Ascending aorta (tissue), 2 donors: ENCODE results near the gene AMD1. TPM values are rescaled to one million over a fixed set of nuclear protein-coding genes. Genes with fewer than 3 reads are reported as not detected.
A peak's percentile ranks its signal among the peaks of the same experiment; 100 is the strongest.

Source experiments
- DNase-seq, 2 donors: peaks; one replicate each; pipeline ENCODE4 v3.0.0-alpha.2; 2019; ENCODE audit warnings: low spot score in 2 of 2
- H3K27ac ChIP-seq, 2 donors: fragments of 200-600 bp; sonication (generic); one replicate each; pipeline ENCODE4 v1.5.1; 2016 to 2017; ENCODE audit warnings: mild to moderate bottlenecking in 1 of 2
- H3K27me3 ChIP-seq: fragments of 200-600 bp; sonication (generic); one replicate; pipeline ENCODE4 v1.5.1; 2017
- H3K36me3 ChIP-seq, 2 donors: fragments of 200-600 bp; sonication (generic); one replicate each; pipeline ENCODE4 v1.5.1; 2016
- H3K4me1 ChIP-seq, 2 donors: fragments of 200-600 bp; sonication (generic); one replicate each; pipeline ENCODE4 v1.5.1; 2016 to 2017; ENCODE audit warnings: mild to moderate bottlenecking in 1 of 2
- H3K4me3 ChIP-seq, 2 donors: fragments of 200-600 bp; sonication (generic); one replicate each; pipeline ENCODE4 v1.5.1; 2016 to 2017; ENCODE audit warnings: mild to moderate bottlenecking in 1 of 2
- H3K9me3 ChIP-seq, 2 donors: fragments of 200-600 bp; sonication (generic); one replicate each; pipeline ENCODE4 v1.5.1; 2016
- intact Hi-C: fragments of 100-400 bp; cut with DNase I; formaldehyde crosslinking; loops from one replicate; pipeline ENCODE4 v1.15.1; 2023
- total RNA-seq: library from RNA; depleted of rRNA; stranded (reverse); fragments of >200 nt; gene quantifications from one replicate; pipeline ENCODE4 v1.1.0, GENCODE V29; 2016
- TF ChIP-seq, protein P1 (sequence below), 3 experiments: fragments of 200-600 bp in 2 of 3; fragments of 450-650 bp in 1 of 3; sonication (generic) in 2 of 3; IDR thresholded peaks; one replicate each; pipeline ENCODE4 v1.5.1; 2016 to 2019; ENCODE audit warnings: antibody characterized with exemption in 3 of 3, mild to moderate bottlenecking in 1 of 3, moderate library complexity in 1 of 3

The AMD1 gene
- total RNA-seq, 1 donor from 2014 or later: 19.1 TPM

DNA sequence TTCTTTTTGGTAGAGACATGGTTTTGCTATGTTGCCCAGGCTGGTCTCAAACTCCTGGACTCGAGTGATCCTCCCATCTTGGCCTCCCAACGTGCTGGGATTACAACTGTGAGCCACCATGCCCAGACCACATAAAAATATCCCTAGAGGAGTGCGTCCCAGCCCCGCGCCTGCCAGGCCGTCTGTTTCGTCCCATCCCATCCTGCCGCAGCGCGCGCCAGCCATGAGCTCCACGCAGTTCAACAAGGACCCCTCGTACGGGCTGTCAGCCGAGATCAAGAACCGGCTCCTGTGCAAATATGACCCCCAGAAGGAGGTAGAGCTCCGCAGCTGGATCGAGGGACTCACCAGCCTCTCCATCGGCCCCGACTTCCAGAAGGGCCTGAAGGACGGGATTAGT lies 16.6 kb upstream of the AMD1 start:
- H3K27me3 ChIP-seq: no peaks in the 10 kb centered on the region
- no peak overlapping the region for H3K27ac ChIP-seq
- no peak for DNase-seq
- TF ChIP-seq, protein P1, sequence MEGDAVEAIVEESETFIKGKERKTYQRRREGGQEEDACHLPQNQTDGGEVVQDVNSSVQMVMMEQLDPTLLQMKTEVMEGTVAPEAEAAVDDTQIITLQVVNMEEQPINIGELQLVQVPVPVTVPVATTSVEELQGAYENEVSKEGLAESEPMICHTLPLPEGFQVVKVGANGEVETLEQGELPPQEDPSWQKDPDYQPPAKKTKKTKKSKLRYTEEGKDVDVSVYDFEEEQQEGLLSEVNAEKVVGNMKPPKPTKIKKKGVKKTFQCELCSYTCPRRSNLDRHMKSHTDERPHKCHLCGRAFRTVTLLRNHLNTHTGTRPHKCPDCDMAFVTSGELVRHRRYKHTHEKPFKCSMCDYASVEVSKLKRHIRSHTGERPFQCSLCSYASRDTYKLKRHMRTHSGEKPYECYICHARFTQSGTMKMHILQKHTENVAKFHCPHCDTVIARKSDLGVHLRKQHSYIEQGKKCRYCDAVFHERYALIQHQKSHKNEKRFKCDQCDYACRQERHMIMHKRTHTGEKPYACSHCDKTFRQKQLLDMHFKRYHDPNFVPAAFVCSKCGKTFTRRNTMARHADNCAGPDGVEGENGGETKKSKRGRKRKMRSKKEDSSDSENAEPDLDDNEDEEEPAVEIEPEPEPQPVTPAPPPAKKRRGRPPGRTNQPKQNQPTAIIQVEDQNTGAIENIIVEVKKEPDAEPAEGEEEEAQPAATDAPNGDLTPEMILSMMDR (IDR thresholded peaks at IDR 0.05): no peak
- no peaks in the 10 kb centered on the region for H3K36me3 ChIP-seq
- intact Hi-C loops: no loop called here
- H3K4me1 ChIP-seq: no peaks in the 10 kb centered on the region
- no peaks in the 10 kb centered on the region for H3K9me3 ChIP-seq
- H3K4me3 ChIP-seq: no peak overlapping the region

DNA sequence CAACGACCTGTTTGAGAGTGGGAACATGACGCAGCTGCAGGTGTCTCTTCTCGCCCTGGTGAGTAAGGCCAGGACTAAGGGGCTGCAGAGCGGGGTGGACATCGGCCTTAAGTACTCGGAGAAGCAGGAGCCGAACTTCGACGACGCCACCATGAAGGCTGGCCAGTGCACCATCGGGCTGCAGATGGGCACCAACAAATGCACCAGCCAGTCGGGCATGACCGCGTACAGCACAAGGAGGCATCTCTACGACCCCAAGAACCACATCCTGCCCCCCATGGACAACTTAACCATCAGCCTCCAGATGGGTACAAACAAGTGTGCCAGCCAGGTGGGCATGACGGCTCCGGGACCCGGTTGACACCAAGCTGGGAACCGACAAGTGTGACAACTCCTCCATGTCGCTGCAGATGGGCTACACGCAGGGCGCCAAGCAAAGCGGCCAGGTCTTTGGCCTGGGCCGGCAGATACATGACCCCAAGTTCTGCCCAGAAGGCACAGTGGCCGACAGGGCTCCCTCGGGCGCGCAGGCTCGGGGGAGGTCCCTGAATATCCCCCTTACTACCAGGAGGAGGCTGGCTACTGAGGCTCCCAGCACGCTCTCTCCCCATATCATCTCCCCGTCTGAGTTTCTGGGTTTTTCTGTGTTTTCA lies 15.9 kb upstream of the AMD1 start:
- no peaks in the 10 kb centered on the region for H3K9me3 ChIP-seq
- no peaks in the 10 kb centered on the region for H3K27me3 ChIP-seq
- H3K4me1 ChIP-seq: no peaks in the 10 kb centered on the region
- no peaks in the 10 kb centered on the region for H3K36me3 ChIP-seq
- TF ChIP-seq, protein P1 (IDR thresholded peaks at IDR 0.05): no peak
- intact Hi-C loops: no loop called here
- H3K4me3 ChIP-seq: no peak overlapping the region
- DNase-seq: peak in 1 of 2 donors; percentile 64
- no peak overlapping the region for H3K27ac ChIP-seq

DNA sequence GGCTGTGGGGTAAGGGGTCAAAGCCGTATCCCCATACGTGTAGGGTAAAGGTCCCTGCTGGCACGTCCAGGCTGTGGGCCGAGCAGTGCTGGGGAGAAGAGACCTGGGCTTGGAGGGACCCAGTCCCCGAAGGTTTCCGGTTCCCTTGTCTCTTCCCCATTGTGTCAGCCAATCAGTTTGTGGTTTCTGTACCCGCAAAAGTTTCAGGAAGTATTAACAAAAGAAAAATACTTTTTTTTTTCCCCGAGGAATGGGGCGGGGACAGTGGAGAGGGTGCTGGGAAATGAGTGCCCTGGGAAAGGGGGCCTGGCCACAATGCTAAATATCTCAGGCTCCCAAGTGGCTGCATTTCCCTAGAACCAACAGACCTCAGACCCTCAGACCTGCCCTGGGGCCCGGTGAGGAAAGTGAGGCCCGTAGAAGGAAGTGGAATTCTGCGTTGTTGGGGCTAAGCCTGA lies 15.2 kb upstream of the AMD1 start:
- DNase-seq: no peak
- no peaks in the 10 kb centered on the region for H3K27me3 ChIP-seq
- no peak overlapping the region for H3K27ac ChIP-seq
- TF ChIP-seq, protein P1 (IDR thresholded peaks at IDR 0.05): no peak
- no peak overlapping the region for H3K4me3 ChIP-seq
- H3K36me3 ChIP-seq: no peaks in the 10 kb centered on the region
- intact Hi-C loops: no loop called here
- no peaks in the 10 kb centered on the region for H3K4me1 ChIP-seq
- H3K9me3 ChIP-seq: no peaks in the 10 kb centered on the region

DNA sequence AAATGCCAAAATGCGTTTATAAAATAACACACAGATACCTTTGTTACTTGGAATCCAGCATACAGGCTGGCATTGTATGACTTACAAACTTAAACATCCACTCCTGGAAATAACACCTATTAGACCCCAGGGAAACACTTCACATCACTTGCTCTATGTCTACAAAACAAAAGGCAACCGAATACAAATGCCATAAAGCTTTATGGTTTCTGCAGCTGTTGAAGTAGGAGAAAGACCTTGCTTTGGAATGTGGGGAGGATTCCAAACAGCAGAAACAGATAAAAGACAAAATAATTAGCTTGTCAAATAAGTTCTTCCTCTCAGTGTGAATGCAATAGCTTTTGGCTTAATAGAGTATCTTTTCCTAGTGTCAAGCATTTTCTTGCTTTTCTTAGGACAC lies 9.8 kb upstream of the AMD1 start:
- Histone ChIP-seq H3K27ac (no peak overlapping the region), H3K4me1 (no peaks in the 10 kb centered on the region), H3K27me3 (no peaks in the 10 kb centered on the region), H3K36me3 (no peaks in the 10 kb centered on the region), H3K4me3 (no peak overlapping the region), H3K9me3 (no peaks in the 10 kb centered on the region)
- TF ChIP-seq, protein P1 (IDR thresholded peaks at IDR 0.05): no peak
- no peak for DNase-seq
- intact Hi-C loops: no loop called here

DNA sequence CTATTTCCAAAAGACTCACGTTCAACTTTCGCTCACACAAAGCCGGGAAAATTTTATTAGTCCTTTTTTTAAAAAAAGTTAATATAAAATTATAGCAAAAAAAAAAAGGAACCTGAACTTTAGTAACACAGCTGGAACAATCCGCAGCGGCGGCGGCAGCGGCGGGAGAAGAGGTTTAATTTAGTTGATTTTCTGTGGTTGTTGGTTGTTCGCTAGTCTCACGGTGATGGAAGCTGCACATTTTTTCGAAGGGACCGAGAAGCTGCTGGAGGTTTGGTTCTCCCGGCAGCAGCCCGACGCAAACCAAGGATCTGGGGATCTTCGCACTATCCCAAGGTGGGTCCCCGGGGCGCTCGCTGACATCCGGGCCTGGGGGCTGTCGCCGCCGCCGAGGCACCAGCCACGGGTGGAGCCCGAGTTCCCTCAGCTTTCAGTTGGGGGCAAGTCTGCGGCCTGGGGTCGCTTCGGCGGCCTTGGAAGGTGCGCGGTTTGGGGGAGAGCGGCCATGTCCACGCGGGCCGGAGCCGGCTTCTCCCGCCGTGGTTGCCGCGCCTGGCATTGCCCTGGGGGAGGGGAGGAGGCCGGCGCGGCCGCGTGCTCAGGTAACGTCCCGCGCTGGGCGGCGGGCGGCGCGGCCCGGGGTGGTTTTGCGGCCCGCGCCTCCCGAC lies 429 bp downstream of the AMD1 start:
- intact Hi-C loops: loop anchor here (1.0 to 10.0 kb wide), 8 partner anchors 60 to 1180 kb away; partner anchors contain the start of genes AK9, CDC40, CDK19 and FIG4
- peaks cover 0 to 26% of the 10 kb centered on the region in 2 donors for H3K4me1 ChIP-seq

More for the DNA sequence above, 429 bp downstream of the AMD1 start:
- H3K27ac ChIP-seq: peak overlapping the region; percentile 95 to 96
- H3K4me3 ChIP-seq: peak overlapping the region; percentile 81 to 95
- peak in 1 of 2 donors; percentile 69 for DNase-seq
- no peaks in the 10 kb centered on the region for H3K27me3 ChIP-seq
- H3K36me3 ChIP-seq: no peaks in the 10 kb centered on the region
- H3K9me3 ChIP-seq: no peaks in the 10 kb centered on the region
- TF ChIP-seq, protein P1 (IDR thresholded peaks at IDR 0.05): no peak
